Stimulated activated CD4-positive, alpha-beta T cell treated with anti-CD3 and anti-CD28 coated beads, TNF-alpha, amount 100 ng/mL, for 24 hours (primary cell): Measurements from ENCODE around the gene SNRNP25.
"Not testable (repeated sequence)": the region's sequence is repeated elsewhere in the genome, so short reads cannot be mapped to it uniquely, and the experiment has no call there.

ENCODE experiments used
- DNase-seq, 3 experiments: peaks; one replicate each; pipeline ENCODE4 v3.0.0-alpha.2; 2020; ENCODE audit warnings: low read depth in 3 of 3

The SNRNP25 gene

DNA sequence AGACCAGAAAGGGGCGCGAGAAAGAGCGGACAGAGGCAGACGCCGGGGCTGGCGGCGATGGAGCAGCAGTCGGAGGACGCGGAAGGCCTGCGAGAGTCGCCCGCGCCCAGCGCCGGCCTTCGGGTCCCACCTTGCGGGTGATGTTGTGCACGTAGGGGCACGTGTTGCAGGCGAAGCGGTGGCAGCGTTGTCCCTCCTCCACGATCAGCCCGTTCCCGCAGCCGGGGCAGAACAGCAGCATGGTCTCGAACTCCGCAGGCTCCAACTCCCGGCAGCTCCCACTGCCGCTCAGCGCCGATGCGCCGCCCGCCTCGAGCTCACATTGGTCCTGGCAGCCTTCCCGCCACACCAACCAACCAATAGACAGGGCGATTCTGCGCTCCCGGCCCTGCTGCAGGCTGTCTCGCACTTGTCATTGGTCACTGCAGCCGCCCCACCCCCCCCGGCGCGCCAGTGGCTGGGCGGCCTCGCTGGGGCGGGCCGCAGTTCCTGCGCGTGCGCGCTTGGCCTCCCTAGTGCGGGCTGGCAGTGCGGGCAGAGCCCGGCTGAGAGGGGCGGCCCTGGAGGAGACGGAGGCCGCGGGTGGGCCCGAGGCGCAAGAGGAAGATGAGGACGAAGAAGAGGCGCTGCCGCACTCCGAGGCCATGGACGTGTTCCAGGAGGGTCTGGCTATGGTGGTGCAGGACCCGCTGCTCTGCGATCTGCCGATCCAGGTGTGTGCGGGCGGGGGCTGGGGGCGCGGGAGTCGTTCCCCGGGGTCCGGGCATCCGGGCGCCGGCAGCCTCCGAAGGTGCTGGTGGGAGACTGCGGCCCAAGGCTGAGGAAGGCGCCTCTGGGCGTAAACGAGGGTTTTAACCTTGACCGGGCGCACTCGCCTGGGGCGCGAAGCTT, at the start of gene SNRNP25, which contains the start of gene POLR3K:
TSS of gene SNRNP25 (plus strand) at position 483 of the 891 bp plus-strand sequence. CDS start at position 672, 189 bp downstream.
TSS of gene POLR3K (minus strand) at position 263 of the 891 bp plus-strand sequence. CDS start at position 241, 22 bp downstream.
- DNase-seq = peak; percentile 96 to 99 (median 96)

DNA sequence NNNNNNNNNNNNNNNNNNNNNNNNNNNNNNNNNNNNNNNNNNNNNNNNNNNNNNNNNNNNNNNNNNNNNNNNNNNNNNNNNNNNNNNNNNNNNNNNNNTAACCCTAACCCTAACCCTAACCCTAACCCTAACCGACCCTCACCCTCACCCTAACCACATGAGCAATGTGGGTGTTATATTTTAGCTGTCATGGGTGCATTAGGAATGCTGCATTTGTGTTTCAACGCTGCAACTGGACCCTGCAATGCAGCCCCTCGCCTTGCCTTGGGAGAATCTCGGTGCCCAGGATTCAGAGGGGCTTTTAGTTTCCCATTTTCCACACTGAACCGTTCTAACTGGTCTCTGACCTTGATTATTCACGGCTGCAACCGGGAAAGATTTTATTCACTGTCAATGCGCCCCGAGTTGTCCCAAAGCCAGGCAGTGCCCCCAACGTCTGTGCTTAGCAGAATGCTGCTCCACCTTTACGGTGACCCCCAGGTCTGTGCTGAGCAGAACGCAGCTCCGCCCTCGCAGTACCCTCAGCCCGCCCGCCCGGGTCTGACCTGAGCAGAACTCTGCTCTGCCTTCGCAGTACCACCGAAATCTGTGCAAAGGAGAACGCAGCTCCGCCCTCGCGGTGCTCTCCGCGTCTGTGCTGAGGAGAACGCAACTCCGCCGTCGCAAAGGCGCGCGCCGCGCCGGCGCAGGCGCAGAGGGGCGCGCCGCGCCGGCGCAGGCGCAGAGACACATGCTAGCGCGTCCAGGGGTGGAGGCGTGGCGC, 43.5 kb upstream of the SNRNP25 start:
- DNase-seq = no peak

DNA sequence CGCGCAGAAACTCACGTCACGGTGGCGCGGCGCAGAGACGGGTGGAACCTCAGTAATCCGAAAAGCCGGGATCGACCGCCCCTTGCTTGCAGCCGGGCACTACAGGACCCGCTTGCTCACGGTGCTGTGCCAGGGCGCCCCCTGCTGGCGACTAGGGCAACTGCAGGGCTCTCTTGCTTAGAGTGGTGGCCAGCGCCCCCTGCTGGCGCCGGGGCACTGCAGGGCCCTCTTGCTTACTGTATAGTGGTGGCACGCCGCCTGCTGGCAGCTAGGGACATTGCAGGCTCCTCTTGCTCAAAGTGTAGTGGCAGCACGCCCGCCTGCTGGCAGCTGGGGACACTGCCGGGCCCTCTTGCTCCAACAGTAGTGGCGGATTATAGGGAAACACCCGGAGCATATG, 42.9 kb upstream of the SNRNP25 start:
- DNase-seq = peak; percentile 70 to 93 (median 74)

DNA sequence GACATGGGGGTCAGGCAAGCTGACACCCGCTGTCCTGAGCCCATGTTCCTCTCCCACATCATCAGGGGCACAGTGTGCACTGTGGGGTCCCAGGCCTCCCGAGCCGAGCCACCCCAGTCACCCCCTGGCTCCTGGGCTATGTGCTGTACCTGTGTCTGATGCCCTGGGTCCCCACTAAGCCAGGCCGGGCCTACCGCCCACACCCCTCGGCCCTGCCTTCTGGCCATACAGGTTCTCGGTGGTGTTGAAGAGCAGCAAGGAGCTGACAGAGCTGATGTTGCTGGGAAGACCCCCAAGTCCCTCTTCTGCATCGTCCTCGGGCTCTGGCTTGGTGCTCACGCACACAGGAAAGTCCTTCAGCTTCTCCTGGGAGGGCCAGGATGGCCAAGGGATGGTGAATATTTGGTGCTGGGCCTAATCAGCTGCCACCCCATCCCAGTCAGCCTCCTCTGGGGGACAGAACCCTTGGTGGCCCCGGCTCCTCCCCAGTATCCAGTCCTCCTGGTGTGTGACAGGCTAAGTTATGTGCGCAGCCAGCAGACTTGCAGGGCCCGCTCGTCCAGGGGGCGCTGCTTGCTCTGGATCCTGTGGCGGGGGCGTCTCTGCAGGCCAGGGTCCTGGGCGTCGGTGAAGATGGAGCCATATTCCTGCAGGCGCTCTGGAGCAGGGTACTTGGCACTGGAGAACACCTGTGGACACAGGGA, 36.4 kb upstream of the SNRNP25 start:
- not testable (repeated sequence) for DNase-seq

DNA sequence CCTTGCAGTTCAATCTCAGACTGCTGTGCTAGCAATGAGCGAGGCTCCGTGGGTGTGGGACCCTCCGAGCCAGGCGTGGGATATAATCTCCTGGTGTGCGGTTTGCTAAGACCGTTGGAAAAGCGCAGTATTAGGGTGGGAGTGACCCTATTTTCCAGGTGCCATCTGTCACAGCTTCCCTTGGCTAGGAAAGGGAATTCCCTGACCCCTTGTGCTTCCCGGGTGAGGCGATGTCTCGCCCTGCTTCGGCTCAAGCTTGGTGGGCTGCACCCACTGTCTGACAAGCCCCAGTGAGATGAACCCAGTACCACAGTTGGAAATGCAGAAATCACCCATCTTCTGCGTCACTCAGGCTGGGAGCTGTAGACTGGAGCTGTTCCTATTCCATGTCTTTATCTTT, 32.7 kb upstream of the SNRNP25 start:
- DNase-seq = not testable (repeated sequence)

DNA sequence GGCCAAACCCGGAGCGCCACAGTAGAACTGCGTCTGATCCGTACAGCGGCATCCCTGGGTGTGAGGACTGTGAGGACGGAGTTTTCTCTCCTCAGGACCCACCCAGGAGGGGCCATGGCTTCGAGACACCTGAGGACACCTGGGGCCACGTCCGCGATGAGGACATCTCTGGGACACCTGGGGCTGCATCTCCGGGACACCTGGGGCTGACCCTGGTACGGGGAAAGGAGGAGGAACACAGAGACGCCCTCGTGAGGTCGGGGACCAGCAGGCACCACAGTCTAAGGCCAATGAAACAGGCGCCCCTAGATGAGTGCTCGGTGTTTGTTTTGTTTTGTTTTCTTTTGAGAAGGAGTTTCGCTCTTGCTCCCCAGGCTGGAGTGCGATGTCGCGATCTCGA, 29.5 kb upstream of the SNRNP25 start:
- not testable (repeated sequence) for DNase-seq

DNA sequence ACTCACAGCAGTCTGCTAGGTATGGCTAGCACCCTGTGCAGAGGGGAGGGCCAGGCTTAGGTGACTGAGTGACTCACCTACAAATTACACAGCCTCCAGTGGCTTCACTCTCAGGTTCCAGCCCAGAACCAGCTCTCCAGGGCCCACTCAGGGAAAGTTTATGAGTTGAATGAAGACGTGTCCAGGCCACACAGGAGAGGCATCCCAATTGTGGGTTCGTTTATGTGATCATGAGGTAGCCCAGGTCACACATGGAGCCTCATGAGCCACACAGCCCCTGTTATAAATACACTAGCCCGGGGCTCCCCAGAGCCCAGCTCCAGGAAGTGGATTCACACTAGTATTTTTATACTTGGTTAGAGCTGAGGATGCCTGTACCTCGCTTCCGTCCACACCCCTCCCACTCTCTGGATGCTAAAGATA, 27.7 kb upstream of the SNRNP25 start:
- not testable (repeated sequence) for DNase-seq

DNA sequence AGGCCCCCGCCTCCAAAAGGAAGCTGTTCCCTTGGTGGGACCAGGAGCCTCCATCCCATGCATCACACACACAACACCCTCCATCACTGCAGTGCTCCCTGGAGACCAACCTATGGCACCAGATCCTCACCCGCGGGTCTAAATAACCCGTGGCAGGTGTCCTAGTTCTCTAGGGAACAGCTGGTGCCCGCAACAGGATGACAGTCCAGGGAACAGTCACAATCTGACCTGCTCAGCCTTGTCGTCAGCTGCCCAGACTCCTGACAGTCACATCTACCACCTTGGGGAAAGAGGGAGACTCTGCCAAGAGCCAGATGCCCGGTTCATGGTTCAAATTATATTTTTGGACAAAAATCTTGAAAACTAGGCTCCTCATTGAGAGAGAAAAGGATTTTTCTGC, 23.0 kb upstream of the SNRNP25 start:
- DNase-seq = not testable (repeated sequence)

DNA sequence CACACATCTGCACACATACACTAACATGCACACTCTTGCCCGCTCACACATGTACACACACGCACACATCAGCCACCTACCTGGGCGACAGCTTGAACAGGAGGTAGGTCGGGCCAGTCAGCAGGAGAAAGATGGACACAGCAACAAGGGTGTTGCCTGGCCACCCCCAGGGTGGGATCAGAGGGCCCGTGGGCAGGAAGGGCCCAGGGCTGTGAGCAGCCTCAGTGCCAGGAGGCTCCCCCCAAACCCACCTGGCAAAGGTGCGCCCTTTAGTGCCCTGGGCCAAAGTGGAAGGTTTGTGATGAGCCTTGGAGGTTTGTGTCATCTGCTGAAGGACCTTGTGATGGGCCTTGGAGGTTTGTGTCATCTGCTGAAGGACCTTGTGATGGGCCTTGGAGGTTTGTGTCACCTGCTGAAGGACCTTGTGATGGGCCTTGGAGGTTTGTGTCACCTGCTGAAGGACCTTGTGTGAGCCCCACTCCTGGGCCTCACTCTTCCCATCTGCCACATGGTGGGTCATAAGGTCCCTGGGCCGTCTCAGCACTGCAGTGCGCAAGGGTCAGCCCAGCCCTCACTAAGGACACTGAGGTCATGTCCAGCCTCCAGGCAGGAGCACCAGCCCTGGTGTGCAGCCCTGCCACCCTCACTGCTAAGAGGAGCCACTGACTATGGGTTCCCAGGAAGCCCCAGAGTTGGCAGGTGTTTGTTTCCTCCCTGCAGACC, 20.3 kb upstream of the SNRNP25 start:
- not testable (repeated sequence) for DNase-seq

DNA sequence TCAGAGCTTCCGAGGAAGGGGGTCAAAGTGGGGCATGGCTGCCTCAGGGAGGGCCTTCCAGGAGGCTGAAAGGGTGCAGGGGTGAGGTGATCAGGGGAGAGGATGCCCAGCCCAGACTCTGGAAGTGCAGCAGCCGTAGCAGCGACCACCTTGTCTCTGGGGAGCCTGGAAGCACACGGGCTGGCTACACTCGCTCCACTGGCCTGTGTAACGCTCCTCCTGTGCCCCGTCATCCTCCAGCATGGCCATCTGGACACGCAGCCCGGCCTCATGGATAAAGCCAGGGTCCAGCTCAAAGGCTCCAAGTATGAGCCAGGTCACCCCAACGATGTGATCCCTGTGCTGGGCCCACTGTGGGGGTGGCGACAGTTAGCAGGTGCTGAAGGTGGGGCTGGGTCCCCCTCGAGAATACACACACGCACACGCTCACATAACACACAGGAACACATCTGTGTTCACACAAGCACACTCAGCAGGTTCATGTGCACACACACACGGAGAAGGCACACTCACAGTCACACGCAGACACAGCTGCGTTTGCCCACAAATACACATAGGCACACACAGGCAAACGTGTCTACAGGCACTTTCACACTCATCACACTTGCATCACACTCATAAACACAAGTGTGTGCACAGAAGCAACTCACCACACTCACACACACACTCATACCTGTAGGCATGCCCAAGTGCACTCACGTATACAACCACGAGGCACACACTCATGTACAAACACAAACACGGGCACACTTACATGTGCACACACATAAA, 19.6 kb upstream of the SNRNP25 start:
- DNase-seq = no peak

DNA sequence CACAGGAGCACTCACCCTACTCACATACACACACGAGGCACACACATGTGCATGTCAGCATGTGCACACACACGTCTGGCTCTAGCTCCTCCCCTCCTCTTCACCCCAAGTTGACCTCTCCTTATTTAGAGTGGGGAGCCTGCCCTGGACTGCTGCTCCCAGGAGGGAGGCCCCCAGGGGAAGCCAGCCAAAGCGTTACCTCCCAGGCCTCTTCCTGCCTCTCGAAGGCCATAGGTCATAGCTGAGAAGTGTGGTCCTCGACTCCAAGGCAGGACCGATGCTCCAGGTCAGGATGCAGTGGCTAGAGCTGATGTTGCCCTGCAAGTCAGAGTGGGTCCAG, 19.0 kb upstream of the SNRNP25 start:
- DNase-seq = no peak

DNA sequence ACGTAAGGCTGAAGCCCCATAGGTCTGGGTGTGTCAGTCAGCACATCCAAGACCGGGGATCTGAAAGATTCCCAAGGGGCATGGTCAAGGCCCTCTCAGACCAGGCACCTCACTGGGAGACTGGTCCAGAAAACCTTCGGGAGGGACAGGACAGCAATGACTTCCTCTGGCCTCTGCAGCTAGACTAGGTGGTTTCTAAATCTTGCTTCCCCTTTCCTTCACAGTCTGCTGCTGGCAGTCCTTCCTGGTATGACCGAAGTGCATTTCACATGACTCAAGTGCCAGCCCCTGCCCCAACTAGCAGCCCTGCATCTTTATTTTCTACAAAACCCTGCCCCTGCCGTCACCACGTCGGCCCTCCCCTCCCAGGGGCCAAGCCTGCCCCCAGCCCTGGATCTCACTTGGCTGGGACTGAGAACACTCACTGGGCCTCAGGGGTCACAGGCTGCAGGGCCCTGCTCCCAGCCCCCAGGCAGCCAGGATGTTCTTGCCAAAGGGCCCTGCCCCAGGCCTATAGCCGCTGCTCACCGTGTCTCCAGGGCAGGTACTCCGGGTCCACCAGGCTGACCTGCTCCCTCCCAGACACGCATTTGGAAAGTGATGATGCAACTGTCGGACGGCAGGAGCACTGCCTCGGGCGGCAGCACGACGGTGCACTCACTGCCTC, 18.5 kb upstream of the SNRNP25 start:
- no peak for DNase-seq

DNA sequence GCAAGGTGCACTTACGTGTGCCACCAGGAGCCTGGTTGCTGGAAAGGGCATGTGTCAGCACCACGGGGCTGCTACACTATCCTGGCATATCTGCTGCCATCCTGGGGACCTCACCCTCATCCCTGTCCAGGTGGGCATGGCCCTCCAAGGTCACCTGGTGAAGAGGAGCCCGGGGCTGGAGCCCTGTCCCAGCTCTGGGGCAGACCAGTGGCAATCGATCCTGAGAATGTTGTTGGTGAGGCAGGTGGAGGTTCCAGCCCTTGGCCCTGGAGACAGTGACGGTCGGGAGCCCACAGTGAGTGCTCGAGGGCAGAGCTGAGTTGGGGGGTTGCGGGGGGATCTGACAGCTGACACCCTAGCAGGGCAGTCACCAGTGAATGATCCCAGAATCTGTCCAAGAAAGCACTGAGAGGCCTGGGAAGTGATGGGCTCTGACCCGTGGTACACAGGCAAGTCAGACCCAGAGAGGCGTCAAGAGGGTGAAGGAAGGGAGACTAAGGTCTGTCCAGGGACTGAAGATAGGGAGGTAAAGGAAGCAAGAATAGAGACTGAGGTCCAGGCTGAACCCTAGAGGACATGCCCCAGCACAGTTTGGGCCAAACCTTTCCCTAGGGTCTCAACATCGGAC, 17.8 kb upstream of the SNRNP25 start:
- DNase-seq = no peak

DNA sequence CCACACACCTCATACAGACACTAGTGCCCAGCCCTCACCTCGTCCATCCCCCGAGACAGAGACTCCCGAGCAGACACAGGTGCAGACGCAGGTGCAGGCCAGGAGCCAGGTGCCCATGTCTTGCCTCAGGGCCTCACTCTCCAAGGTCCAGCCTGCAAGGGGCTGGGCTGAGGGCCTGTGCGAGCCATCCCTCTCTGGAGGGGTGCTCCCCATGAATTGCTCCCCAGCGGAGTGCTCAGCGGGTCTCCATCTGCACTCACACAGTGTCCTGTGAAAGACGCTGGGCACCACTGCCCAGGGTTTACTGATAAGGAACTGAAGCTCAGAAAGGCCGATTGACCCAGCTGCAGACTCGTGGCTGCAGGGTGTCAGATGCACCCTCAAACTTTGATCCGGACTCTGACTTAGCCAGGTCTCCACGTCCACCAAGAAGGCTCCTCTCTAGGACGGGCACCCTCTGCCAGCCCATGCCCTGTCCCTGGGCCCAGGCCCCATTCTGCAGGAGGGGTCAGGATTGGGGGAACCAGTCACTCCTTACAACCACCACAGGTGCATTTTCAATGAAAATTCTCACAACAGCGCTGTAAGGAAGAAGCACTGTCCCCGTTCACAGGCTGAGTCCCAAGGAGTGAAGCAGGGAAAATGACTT, 17.2 kb upstream of the SNRNP25 start:
- DNase-seq = no peak

DNA sequence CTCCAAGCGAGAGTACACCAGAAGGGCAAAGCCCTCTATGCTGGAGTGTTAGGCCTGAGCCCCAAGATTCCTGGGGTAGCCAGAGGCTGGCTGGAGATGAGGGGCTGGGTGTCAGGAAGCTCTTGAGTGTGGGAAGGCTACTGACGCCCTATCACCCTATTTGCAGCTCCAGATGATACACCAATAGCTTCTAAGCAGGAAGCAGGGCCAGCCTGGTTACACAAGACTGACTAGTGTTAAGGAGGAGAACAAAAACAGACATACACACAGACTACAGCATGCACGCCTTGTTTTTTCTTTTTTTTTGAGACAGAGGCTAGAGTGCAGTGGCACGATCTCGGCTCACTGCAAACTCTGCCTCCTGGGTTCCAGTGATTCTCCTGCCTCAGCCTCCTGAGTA, 16.1 kb upstream of the SNRNP25 start:
- no peak for DNase-seq

DNA sequence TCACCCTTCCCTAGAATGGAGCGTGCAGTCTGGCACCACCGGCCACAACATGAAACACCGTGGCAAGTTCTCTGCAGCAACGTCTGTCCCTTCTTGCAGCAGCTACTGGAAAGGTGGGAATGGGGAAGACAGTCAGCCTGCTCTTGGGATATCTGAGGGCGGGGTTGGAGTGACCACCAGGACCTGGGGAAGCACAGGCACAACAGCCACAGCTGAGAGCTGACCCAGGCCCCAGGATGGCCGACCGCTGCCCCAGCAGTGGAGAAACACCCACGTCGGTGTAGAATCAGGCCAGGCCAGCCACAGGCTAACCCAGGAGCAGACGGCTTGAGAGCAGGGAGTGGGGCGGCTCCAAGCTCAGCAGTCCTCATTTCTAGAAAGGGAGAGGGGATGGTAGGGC, 15.4 kb upstream of the SNRNP25 start:
- not testable (repeated sequence) for DNase-seq

DNA sequence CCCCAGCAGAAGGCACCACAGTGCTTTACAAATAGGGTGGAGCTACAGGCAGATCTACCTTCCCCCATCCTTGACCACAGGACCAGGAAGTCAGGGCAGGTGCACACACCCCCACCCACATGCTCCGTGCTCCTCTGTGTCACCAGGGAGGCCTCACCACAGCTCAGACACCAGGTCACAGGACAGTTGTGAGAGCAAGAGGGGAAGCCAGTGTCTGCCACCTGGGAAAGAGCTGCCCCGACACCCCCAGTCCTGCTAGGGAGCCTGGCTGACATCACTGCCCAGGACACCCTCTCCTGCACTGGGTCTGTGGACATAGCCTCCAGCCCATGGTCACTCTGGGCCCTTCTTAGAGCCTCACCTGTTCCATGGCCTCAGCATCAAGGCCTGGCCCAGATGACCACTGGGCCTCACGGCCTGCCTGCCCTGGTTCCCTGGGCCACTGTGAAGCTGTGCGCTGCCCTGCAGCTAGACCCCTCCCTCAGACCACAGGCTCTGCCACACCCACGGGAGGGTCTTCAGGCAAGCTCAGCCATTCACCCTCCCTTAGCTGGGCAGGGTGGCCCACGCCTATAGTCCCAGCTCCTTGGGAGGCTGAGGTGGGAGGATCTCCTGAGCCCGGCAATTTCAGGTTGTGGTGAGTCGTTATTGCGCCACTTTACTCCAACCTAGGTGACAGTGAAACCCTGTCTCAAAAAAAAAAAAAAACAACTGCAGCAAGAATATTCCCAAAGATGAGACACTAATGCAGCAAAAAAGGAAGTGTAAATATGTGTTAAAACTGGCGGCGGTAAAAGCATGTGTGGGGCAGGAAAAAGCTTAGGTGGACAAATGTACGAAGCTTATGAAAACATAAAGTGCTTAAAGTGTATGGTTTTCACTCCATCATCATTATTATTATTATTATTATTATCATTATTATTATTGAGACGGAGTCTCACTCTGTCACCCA, 14.4 kb upstream of the SNRNP25 start:
- DNase-seq = peak in 1 of 3 experiments; percentile 48
